ENCODE data around the gene HNRNPA3.
"Not testable (repeated sequence)": the region's sequence is repeated elsewhere in the genome, so short reads cannot be mapped to it uniquely, and the experiment has no call there.

The HNRNPA3 gene

DNA sequence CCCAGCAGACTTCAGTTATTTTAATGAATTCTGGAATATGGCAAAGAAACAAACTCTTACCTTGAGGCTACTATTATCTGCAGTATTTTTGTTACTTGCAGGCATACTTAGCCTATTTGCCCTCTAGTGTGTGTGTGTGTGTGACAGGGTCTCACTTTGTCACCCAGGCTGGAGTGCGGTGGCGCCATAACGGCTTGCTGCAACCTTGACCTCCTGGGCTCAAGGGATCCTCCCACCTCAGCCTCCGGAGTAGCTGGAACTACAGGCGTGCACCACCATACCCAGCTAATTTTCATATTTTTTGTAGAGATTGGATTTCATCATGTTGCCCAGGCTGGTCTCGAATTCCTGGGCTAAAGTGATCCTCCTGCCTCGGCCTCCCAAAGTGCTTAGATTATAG is 12.2 kb upstream of the HNRNPA3 start:
- H3K9me3 Mint-ChIP-seq; H3K4me3 Mint-ChIP-seq; H3K27ac Mint-ChIP-seq (ENCODE audit: low read depth); DNase-seq (ENCODE audit: low spot score in 2 of 2); ATAC-seq (replicated peaks; ENCODE audit: extremely low read depth, poor library complexity, severe bottlenecking); H3K36me3 Mint-ChIP-seq (ENCODE audit: insufficient read depth); H3K4me1 Mint-ChIP-seq; H3K27me3 Mint-ChIP-seq: not testable (repeated sequence)

DNA sequence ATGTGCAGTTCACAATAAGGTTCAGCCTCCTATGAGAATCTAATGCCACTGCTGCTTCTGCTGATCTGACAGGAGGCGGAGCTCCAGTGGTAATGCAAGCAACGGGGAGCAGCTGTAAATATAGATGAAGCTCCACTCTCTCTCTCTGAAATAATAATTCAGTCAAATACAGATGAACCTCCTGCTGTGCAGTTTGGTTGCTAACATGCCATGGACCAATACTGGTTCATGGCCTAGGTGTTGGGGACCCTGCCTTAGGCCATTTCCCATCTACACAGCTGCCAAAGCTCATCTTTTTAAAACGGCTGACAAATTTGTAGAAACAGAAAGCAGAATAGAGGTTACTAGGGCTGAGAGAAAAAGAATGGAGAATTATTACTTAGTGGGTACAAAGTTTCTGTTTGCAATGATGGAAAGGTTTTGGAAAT is 10.7 kb upstream of the HNRNPA3 start:
- H3K27me3 Mint-ChIP-seq: no peaks in the 10 kb centered on the region
- DNase-seq (ENCODE audit: low spot score in 2 of 2) (no peak), ATAC-seq (replicated peaks; ENCODE audit: extremely low read depth, poor library complexity, severe bottlenecking) (no peak)
- H3K4me1 Mint-ChIP-seq: no peaks in the 10 kb centered on the region
- H3K27ac Mint-ChIP-seq (ENCODE audit: low read depth): no peak overlapping the region
- no peak overlapping the region for H3K4me3 Mint-ChIP-seq
- H3K36me3 Mint-ChIP-seq (ENCODE audit: insufficient read depth): no peaks in the 10 kb centered on the region
- no peaks in the 10 kb centered on the region for H3K9me3 Mint-ChIP-seq

DNA sequence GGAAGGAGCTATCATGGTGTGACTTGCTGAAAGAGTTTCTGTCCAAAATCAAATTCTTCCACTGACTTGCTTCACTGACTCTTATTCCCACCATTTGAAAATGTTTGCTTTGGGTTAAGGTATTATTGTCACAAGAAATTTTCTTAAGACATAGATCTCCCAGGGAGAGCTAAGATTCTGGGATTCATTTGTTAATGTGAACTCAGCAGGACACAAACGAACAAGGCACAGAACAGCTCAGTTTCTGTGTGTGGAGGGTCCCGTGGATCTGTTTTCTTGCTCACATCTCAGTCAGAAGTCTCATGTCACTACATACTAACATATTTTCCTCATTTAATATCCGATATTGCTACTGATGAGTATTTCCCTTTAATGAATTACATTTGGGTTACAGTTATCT is 8.2 kb upstream of the HNRNPA3 start:
- ATAC-seq (replicated peaks; ENCODE audit: extremely low read depth, poor library complexity, severe bottlenecking) (no peak), DNase-seq (ENCODE audit: low spot score in 2 of 2) (no peak)
- Mint-ChIP-seq H3K27ac (ENCODE audit: low read depth) (no peak overlapping the region), H3K9me3 (no peaks in the 10 kb centered on the region), H3K4me3 (no peak overlapping the region), H3K4me1 (no peaks in the 10 kb centered on the region), H3K36me3 (ENCODE audit: insufficient read depth) (no peaks in the 10 kb centered on the region), H3K27me3 (no peaks in the 10 kb centered on the region)

DNA sequence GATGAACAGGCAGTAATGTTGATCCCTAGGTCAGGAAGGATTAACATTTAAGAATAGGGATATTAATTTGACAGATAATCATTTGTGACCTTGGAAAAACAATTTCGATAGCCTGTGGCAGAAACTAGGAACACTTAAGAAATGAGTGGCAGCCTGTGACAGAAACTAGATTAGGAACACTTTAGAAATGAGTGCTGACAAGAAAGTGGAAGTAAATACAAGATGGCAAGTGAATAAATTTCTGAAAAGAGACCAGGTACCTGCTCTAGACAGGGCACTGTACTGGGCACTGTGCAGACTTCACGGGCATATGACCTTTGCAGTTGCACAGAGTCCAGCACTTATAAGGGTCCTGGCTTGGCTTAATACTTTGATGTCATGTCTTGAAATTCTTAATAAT is 5.5 kb upstream of the HNRNPA3 start:
- DNase-seq (ENCODE audit: low spot score in 2 of 2): no peak
- ATAC-seq (replicated peaks; ENCODE audit: extremely low read depth, poor library complexity, severe bottlenecking): no peak
- Mint-ChIP-seq H3K27ac (ENCODE audit: low read depth) (no peak overlapping the region), H3K4me3 (no peak overlapping the region), H3K36me3 (ENCODE audit: insufficient read depth) (peaks cover 8% of the 10 kb centered on the region), H3K4me1 (peaks cover 8% of the 10 kb centered on the region), H3K9me3 (no peaks in the 10 kb centered on the region), H3K27me3 (no peaks in the 10 kb centered on the region)

DNA sequence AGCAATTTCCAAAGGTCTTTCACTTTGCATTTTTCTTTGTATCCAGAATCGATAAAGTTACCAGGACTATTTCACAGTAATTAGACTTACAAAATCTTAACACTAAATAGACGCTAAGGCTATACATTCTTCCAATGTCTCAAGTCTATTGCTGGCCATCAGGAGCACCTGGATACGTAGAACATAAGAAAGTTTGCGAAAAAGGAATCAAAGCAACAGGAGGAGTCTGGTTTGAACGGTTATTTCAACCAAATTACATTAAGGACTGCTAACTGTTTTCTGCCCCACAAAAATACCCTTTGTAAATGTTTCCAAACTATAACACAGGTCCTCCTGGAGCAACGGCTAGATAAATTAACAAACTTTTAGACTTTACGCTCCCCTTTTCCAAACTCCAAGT is 1.4 kb upstream of the HNRNPA3 start:
- peaks cover 26% of the 10 kb centered on the region for H3K4me1 Mint-ChIP-seq
- H3K27me3 Mint-ChIP-seq: no peaks in the 10 kb centered on the region

DNA sequence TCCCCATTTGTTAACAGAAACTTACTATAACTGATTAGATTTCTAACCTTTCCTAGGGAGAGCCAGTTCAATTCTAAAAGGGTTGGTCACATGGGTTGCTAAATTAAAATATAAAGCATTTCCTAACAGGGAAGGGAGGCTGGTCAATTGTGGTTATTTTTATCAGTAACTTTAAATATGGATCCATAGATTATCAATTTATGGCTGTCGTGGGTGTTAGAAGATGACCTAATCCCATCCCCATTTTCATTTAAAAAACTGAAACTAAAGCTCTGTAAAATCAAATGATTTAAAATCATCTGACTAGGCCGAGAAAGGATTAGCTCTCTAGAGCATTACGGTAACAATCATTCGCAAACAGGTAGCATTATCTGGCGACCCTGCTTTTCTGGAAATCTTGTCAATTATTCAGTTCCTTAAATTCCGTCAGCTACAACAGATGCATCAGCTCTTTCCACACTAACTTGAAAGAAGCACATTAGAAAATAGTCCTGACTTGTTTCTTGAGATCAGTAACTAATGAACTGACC is 953 bp upstream of the HNRNPA3 start:
- Mint-ChIP-seq H3K27ac (ENCODE audit: low read depth) (peak overlapping the region; percentile 99), H3K27me3 (no peaks in the 10 kb centered on the region), H3K36me3 (ENCODE audit: insufficient read depth) (peaks cover 50% of the 10 kb centered on the region), H3K4me1 (peaks cover 31% of the 10 kb centered on the region), H3K9me3 (no peaks in the 10 kb centered on the region), H3K4me3 (peak overlapping the region; percentile 89)
- ATAC-seq (replicated peaks; ENCODE audit: extremely low read depth, poor library complexity, severe bottlenecking): no peak
- DNase-seq (ENCODE audit: low spot score in 2 of 2): no peak

More for the DNA sequence above, 1.4 kb upstream of the HNRNPA3 start:
- DNase-seq (ENCODE audit: low spot score in 2 of 2) (no peak), ATAC-seq (replicated peaks; ENCODE audit: extremely low read depth, poor library complexity, severe bottlenecking) (no peak)
- H3K27ac Mint-ChIP-seq (ENCODE audit: low read depth): peak overlapping the region; percentile 99
- peak overlapping the region; percentile 89 for H3K4me3 Mint-ChIP-seq
- no peaks in the 10 kb centered on the region for H3K9me3 Mint-ChIP-seq
- H3K36me3 Mint-ChIP-seq (ENCODE audit: insufficient read depth): peaks cover 45% of the 10 kb centered on the region

DNA sequence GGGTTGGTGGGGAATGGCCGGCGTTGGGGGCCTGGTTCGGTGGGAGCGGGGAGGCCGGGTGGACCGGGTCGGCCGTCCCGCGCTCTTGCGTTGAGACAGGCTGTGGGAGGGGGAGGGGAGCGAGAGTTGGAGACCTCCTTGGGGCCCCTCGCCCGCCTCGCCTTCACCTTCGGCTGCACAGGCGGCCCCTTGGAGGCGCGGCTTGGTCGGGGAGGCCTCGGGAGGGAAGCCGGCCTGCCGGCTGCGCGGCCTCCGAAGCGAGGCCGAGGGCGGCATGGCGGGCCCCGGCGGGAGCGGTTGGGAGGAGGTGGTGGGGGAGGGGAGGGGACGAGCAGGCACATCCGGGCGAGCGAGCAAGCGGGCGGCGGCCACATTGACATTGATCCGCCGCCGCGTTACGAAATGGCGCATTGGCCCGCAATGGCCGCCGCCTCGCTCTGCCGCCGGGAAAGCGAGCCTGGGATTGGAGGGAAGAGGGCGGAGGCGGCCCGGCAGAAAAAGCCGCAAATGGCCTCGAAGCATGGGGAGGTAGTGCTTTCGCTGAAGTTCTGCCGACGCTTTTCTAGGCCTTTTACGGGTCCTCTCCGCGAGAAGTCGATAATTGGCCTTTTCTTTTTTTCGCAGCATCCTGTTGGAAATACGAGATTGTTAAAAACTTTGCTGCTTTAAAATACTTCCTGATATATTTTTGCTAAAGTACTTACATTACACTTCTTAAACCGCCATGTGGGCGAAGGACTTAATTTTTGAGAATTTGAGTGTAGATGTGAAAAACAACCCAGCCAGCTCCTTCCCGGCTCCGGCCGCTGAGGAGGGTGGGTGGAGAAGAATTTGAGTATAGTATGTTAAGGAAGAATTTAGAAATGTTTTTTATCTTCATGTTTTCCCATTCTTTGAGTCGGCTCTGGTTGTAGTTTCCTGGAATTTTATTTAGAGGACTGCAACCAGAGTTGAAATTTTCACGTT is 580 bp downstream of the HNRNPA3 start:
- peak; percentile 74 to 81 for DNase-seq (ENCODE audit: low spot score in 2 of 2)
- Mint-ChIP-seq H3K36me3 (ENCODE audit: insufficient read depth) (peaks cover 64% of the 10 kb centered on the region), H3K4me3 (peak overlapping the region; percentile 89), H3K4me1 (peaks cover 39% of the 10 kb centered on the region), H3K27ac (ENCODE audit: low read depth) (peak overlapping the region; percentile 99), H3K27me3 (no peaks in the 10 kb centered on the region), H3K9me3 (no peaks in the 10 kb centered on the region)
- peak; percentile 63 for ATAC-seq (replicated peaks; ENCODE audit: extremely low read depth, poor library complexity, severe bottlenecking)

DNA sequence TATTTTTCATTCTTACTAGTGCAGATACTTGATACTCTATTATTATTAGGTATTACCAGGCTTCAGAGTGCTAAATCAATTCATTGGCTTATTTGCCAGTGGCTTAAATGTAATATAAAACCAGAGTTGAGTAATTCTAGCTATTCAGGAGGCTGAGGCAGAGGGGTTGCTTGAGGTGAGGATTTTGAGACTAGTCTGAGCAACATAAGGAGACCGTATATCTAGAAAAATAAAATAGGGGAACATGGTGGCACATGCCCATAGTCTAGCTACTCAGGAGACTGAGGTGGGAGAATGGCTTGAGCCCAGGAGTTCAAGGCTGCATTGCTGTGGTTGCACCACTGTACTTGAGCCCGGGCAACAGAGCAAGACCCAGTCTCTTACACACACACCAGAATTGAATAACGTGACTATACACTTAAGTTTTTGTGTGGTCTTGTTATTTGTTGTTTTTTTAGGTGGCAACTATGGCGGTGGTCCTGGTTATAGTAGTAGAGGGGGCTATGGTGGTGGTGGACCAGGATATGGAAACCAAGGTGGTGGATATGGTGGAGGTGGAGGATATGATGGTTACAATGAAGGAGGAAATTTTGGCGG is 4.8 kb downstream of the HNRNPA3 start:
- Mint-ChIP-seq H3K9me3 (no peaks in the 10 kb centered on the region), H3K27me3 (no peaks in the 10 kb centered on the region), H3K4me3 (peak overlapping the region; percentile 44), H3K4me1 (peaks cover 59% of the 10 kb centered on the region), H3K36me3 (ENCODE audit: insufficient read depth) (peaks cover 95% of the 10 kb centered on the region), H3K27ac (ENCODE audit: low read depth) (peak overlapping the region; percentile 99)
- DNase-seq (ENCODE audit: low spot score in 2 of 2) (no peak), ATAC-seq (replicated peaks; ENCODE audit: extremely low read depth, poor library complexity, severe bottlenecking) (no peak)

DNA sequence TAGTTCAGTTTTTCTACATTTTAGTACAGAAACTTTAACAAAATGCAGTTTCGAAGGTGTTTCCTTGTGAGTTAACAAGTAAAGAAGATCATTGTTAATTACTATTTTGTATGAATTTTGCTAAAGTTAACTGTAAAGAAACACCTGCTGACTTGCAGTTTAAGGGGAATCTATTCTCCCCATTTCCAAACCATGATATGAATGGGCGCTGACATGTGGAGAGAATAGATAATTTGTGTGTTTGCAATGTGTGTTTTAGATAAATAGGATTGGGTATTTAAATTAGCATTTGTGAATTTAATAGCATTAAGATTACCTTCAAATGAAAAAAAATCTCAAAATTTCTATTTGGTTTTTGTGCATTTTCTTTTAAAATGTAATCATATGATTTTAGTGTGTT is 7.2 kb downstream of the HNRNPA3 start:
- H3K4me1 Mint-ChIP-seq: peaks cover 61% of the 10 kb centered on the region

DNA sequence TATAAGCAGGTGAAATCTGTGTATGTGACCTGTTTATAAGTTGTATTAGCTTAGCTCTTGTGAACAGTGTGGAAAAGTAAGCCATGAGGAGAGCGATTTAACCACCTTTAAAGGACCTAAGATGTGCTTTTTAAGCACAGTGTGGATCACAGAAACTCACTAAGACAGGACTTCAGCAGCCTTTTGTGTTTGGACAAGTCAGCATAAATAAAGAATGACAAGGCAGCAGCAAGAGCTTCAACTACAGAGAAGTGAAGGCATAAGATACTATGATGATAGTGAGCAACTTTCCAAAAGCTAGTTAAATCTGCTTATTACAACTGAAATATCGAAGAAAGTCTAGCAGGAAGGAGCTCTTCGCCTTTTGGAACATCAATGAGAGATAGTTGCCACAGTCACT is 8.9 kb downstream of the HNRNPA3 start:
- no peaks in the 10 kb centered on the region for H3K9me3 Mint-ChIP-seq
- no peaks in the 10 kb centered on the region for H3K27me3 Mint-ChIP-seq
- peaks cover 82% of the 10 kb centered on the region for H3K36me3 Mint-ChIP-seq (ENCODE audit: insufficient read depth)
- H3K4me1 Mint-ChIP-seq: peaks cover 48% of the 10 kb centered on the region
- ATAC-seq (replicated peaks; ENCODE audit: extremely low read depth, poor library complexity, severe bottlenecking) (no peak), DNase-seq (ENCODE audit: low spot score in 2 of 2) (no peak)
- H3K4me3 Mint-ChIP-seq: no peak overlapping the region
- H3K27ac Mint-ChIP-seq (ENCODE audit: low read depth): peak overlapping the region; percentile 8

More for the DNA sequence above, 7.2 kb downstream of the HNRNPA3 start:
- H3K4me3 Mint-ChIP-seq; DNase-seq (ENCODE audit: low spot score in 2 of 2); H3K27me3 Mint-ChIP-seq; H3K27ac Mint-ChIP-seq (ENCODE audit: low read depth); ATAC-seq (replicated peaks; ENCODE audit: extremely low read depth, poor library complexity, severe bottlenecking); H3K9me3 Mint-ChIP-seq: not testable (repeated sequence)
- H3K36me3 Mint-ChIP-seq (ENCODE audit: insufficient read depth): peaks cover 92% of the 10 kb centered on the region

DNA sequence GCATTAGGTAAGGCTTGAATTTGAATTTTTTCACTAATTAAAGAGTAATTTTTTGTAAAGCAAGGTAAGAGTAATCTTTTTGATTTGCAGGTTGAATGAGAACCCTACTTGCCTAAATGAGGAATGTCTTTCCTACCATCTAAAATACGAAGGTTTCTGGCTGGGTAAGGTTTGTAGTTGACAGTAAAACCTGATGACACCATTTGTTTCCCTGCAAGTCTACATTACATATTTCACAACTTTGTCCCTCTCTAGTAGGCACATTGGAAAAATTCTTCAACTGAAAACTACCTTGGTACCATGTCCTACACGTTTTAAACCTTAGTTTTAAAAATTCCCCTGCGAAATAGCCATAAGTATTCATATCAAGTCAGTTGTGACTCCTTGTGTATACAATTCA is 9.4 kb downstream of the HNRNPA3 start:
- H3K9me3 Mint-ChIP-seq: no peaks in the 10 kb centered on the region
- no peak overlapping the region for H3K27ac Mint-ChIP-seq (ENCODE audit: low read depth)
- H3K4me1 Mint-ChIP-seq: peaks cover 50% of the 10 kb centered on the region
- H3K36me3 Mint-ChIP-seq (ENCODE audit: insufficient read depth): peaks cover 82% of the 10 kb centered on the region
- H3K27me3 Mint-ChIP-seq: no peaks in the 10 kb centered on the region
- ATAC-seq (replicated peaks; ENCODE audit: extremely low read depth, poor library complexity, severe bottlenecking): no peak
- H3K4me3 Mint-ChIP-seq: no peak overlapping the region
- DNase-seq (ENCODE audit: low spot score in 2 of 2): no peak

DNA sequence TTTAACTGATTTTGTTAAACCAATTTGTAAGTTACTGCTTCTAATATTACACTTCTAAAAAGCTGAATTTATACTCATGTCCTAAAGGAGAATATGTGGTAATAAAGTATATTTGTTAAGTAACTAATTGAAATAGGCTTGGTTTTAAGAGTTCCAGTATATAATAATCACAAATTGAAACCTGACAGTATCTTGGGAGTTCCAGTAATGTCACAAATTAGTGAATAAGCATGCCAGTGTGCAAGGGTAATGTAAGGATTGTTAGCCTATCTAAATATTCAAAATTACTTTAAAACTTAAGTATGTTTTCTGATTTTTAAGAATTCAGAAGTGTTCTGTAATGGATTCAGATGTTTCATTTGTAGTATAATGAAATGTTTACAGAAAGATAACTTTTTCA is 10.8 kb downstream of the HNRNPA3 start:
- H3K4me1 Mint-ChIP-seq: peaks cover 43% of the 10 kb centered on the region
- H3K27me3 Mint-ChIP-seq; DNase-seq (ENCODE audit: low spot score in 2 of 2); H3K9me3 Mint-ChIP-seq; ATAC-seq (replicated peaks; ENCODE audit: extremely low read depth, poor library complexity, severe bottlenecking); H3K4me3 Mint-ChIP-seq: not testable (repeated sequence)
- peaks cover 78% of the 10 kb centered on the region for H3K36me3 Mint-ChIP-seq (ENCODE audit: insufficient read depth)
- H3K27ac Mint-ChIP-seq (ENCODE audit: low read depth): peak overlapping the region; percentile 0

DNA sequence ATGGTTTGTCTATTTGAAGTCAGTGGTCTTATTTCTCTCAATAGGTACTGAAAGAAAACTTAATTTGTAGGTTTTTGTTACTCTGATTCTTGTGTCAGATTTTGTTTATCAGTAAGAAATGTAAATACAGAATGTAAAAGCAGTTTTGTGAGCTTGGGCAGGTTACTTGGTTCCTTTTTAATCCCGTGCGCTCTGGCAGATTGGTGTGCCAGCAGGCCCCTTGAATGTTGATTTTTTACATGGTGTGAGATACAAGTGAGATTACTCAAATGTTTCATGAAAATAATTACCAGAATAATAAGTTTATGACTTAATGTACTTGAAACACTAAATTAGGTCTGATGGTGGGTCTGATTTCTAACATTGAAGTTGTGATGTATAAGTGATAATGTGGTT is 13.4 kb downstream of the HNRNPA3 start:
- Mint-ChIP-seq H3K27ac (ENCODE audit: low read depth) (no peak overlapping the region), H3K9me3 (no peaks in the 10 kb centered on the region), H3K4me1 (peaks cover 48% of the 10 kb centered on the region), H3K27me3 (no peaks in the 10 kb centered on the region), H3K4me3 (no peak overlapping the region), H3K36me3 (ENCODE audit: insufficient read depth) (peaks cover 69% of the 10 kb centered on the region)
- ATAC-seq (replicated peaks; ENCODE audit: extremely low read depth, poor library complexity, severe bottlenecking) (no peak), DNase-seq (ENCODE audit: low spot score in 2 of 2) (no peak)
